Amygdala (tissue), 56 donors: Measurements from ENCODE around the gene EPHB6.

Experiments
- DNase-seq, 56 donors: peaks; one replicate each; lab custom pipeline; 2025; lab: John Stamatoyannopoulos, UW

The EPHB6 gene

DNA sequence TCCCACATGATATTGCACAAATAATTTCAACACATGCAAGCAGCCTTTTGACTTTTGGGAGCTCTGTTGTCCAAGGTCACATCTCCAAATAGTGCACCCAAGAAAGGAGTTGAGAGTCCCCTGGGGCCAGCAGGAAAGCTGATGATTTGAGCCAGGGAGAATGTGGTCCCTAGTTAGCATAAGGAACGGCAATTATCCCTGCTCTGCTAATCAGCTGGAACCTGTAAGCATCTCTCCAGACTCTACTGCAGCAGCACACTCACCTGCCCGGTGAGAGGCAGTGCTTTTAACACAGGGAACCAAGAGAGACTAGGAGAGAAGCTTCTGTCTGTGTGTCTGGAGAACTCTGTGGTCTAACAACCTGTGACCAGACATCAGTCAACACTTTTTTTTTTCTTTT lies 61.6 kb downstream of the EPHB6 start:
- DNase-seq, result no peak

DNA sequence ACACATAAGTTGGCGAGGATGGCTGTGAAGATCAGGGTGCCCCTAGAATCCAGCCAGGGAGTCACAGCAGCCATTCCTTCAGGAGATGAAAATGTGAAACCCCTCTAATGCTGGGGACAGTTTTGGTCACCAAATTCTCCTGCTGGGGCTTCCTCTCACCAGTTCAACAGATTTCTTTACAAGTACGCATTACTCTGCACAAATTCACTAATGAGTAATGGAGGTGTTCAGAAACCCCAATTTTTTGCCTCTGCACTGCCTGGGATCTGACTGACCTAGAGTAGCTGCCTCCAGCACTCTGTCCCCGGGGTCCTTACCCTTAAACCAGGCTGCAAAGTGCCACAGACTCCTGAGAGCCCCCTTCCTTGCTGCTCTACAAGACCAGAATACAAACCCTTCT lies 62.6 kb downstream of the EPHB6 start:
- no peak for DNase-seq

DNA sequence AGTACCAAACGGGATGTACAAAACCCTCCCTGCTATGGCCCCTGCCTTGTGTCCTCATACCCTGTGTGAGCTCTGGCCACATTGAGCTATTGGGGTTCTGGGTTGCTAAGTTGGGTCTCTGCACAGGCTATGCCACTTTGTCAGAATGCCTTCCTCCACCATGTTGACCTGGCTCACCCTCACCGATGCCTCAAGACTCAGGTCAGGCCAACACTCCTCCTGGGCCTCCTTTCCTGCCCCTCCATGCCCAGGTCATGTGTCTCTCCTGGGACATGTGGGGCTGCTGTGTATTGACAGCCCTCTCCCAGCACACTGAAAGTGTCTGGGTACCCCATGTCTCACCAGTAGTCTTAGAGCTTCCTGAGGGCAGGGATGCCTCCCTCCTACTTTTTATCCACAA lies 64.0 kb downstream of the EPHB6 start:
- no peak for DNase-seq

DNA sequence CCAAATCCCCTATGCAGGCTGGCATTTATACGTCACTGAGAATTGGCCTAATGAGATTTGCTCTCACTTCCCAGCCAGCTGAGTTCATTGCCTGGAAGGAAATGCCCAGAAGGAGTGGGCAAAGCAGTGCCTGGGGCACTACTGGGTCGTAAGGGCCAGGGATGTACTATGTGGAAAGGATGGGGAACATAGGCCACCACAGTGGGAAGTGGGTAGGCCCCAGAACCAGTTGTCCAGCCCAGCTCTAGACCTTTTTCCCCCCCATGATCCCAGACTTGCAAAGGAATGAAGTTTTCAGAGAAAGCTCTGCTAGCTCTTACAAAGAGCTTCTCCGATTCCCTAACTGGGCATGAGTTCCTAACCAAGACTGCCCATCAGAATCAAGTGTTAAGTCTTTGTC lies 64.8 kb downstream of the EPHB6 start:
- DNase-seq, result no peak
